ENCODE data around the gene HGS.
A peak's percentile ranks its signal among the peaks of the same experiment; 100 is the strongest.
"Not testable (repeated sequence)": the region's sequence is repeated elsewhere in the genome, so short reads cannot be mapped to it uniquely, and the experiment has no call there.

The HGS gene

DNA sequence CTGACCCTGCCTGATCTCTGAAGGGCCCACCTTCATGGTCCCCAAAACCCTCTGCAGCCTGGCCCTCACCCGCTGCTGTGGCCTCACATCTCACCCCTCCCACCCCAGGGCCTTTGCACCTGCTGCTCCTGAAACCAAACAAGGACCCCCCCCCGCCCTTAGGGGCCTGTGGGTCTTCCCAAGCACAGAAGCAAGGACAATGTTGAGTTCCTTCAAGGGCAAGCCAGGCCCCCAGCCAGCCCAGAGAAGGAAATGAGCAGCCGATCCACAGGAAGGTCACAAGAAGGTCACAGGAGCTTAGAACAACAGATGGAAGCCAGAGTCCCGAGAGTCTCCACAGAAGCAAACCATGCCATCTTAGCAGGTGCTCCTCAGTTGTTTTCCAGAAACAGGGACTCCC is 27.0 kb upstream of the HGS start:
- DNase-seq = no peak

DNA sequence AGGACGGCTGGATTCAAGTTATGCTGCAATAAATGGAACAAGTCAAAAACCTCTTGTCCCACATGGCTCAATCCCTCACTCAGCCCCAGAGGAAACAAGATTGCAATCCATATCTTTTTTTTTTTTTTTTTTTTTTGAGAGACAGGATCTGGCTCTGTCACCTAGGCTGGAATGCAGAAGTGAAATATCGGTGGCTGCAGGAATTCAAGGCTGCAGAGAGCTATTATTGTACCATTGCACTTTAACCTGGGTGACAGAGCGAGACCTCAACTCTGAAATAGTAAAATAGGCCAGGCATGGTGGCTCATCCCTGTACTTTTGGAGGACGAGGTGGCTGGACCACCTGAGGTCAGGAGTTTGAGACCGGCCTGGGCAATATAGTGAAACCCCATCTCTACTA is 24.8 kb upstream of the HGS start:
- DNase-seq = no peak

DNA sequence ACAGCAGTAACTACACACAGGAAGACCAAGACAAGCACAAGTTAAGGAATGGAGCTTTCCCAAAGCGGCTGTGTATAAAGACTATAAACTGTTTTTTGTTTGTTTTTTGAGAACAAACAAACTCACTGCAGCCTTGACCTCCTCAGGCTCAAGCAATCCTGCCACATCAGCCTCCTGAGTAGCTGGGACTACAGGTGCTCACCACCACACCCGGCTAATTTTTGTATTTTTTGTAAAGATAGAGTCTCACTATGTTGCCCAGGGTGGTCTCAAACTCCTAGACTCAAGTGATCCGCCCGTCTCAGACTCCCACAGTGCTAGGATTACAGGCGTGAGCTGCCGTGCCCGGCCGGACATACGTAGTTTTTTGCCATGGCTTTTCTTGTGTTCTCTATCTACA is 23.4 kb upstream of the HGS start:
- DNase-seq = no peak

DNA sequence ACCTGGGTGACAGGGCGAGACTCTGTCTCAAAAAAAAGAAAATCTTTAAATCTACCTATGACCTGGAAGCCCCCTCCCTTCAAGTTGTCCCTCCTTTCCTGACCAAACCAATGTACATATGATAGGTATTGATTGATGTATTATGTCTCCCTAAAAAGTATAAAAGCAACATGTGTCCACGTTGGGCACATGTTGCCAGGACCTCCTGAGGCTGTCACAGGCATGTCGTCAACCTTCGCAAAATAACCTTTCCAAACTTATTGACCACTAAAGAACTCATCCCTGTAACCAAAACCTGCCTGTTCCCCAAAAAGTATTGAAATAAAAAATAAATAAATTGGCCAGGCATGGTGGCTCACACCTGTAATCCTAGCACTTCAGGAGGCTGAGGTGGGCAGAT is 21.8 kb upstream of the HGS start:
- DNase-seq = no peak

DNA sequence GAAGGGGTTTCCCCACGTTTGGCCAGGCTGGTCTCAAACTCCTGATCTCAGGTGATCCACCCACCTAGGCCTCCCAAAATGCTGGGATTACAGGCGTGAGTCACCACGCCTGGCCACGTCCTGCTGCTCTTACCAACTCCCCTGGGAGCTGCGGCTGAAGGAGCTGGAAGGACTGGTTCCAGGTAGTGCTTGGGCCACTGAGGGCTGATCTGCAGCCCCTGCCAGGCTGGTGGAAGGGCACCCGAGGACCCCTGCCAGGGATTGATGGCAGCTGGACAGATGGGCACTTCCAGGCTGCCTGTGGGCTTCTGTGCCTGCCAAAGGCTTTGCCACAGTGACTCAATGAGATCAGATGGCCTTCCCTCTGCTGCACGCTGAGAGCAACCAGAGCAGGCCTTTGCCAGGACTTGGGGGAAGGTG is 19.8 kb upstream of the HGS start:
- no peak for DNase-seq

DNA sequence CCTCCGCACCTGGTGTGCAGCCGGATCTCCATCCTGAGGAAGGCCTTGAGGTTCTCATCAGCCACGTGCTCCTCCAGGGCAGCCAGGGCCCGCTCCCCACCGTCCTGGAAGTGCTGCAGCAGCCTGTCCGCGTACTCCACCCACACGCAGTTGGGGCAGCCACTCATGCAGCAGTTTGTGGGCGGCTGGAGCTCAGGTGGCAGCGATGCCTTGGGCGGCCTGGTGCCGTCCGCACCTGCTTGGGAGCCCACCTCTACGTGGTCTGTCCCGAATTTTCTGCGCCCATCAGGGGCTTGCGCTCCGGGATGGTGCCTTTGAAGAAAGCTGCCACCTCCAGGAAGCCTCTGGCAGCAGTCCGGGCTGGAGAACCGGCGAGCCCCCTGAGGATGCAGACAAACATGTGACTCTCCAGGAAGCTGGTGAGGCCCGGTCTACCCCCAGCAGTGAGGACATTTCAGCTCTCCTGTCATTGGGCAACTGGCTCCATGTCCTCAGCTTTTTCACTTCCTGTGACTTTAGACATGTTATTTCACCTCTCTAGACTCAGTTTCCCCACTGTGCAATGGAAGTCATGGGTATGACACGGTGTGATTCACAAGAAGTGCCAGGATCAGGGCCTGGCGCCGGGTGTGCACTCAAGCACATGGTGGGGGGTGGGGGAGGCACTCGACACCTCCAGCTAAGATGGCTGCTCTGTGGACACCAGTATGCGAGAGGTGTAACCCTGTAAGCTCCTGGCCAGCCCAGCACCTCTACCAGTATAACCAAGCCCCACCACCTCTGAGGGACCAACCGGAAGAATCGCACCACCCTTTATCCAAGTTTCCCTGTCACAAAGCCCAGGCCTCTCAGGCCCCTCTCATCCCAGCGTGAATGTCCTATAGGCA is 18.4 kb upstream of the HGS start:
- DNase-seq = peak; percentile 55

DNA sequence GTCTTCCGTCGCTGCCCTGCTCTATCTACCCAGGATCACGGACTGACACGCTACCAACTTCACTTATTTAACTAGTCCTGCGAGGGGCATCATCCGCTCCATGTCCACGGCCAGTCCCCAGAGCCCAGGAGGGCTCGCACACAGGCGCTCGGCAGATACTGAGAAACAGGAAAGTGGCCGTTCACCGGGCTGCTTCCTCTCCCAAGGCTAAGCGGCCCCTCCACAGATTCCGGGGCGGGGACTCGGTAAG is 17.8 kb upstream of the HGS start:
- DNase-seq = no peak

DNA sequence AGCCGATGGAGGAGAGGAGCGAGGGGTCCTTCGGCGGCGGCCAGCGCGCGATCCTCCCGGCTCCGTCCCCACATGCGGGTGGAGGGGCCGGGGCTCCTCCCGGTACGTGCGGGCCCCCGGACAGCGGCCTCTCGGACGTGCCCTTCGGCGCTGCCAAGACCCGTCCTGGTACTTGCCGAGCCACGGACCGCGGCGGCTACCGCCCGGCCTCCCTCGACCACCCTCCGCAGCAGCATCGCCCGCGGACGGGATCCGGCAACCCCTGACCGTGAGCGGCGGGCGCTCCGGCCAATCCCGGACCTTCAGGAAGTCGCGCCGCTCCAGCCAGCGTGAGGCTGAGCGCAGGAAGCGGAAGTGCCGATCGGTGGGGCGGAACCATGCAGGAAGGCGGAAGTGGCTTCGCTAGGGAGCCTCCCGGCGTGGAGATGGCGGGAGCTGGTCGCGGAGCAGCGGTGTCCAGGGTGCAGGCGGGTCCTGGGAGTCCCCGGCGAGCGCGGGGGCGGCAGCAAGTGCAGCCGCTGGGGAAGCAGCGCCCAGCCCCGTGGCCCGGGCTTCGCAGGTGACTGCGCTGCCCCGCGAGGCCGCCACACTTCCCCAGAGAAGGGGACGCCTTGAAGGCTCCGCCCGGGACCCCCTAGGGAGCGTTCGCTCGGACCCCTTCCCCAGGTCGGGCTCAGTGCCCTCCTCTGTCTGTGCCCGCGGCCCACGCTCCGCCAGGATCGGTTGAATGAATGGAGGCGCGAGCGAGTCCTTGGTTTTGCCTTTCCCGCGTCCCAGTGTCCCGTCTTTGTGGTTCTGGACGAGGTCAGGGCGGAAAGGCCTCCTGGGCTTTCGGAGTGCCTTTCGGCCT is 17.2 kb upstream of the HGS start, which contains the start of the genes CCDC137 and OXLD1:
Gene CCDC137 (plus strand): TSS at position 396 of the 850 bp plus-strand sequence. CDS start 30 bp downstream, at position 426.
Gene OXLD1 (minus strand): TSS at position 264 of the 850 bp plus-strand sequence. CDS start 28 bp downstream, at position 236.
- DNase-seq = peak; percentile 95

DNA sequence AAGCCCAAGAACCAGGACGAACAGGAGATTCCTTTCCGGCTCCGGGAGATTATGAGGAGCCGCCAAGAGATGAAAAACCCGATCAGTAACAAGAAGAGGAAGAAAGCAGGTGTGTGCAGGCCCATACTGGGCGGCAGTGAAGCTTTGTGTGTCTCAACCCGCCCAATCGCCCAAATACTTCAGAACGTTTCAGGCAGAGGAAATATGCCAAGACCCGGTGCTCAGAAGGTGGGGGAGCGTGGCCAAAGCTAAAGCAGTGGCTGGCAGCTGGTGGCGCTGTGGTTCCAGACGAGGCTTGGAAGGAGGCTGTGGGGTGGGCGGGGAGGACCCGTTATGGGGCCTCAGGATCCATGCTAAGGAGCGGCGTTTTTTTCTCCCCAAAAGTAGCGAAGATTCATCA is 16.1 kb upstream of the HGS start:
- no peak for DNase-seq

DNA sequence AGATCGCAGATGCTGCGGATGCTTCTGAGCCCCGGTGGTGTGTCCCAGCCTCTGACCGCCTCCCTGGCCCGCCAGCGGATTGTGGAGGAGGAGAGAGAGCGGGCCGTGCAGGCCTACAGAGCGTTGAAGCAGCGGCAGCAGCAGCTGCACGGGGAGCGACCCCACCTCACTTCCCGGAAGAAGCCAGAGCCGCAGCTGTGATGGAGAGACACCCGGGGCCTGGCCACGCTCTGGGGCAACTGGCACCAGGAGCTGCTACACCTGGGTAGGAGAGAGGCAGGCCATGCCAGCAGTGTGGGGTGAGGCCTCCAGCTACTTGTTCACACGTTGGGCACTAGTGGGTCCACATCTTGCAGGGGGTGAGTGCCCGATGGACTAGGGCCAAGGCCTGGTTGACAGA is 11.3 kb upstream of the HGS start:
- DNase-seq = no peak

DNA sequence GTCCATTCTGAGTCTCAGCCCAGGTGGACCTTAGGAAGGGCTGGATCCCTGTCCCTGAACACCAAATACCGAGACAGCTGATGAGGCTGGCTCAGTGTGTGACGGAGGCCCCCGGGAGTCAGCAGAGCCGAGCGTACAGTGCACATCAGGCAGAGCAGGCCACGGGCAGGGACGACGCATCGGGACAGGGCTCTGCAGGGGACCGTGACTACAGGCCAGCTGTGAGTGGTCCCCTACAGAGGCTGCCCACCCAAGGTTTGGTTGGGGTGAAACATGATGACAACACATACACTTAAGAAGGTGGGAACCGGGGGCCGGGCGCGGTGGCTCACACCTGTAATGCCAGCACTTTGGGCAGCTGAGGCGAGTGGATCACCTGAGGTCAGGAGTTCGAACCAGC is 10.9 kb upstream of the HGS start:
- no peak for DNase-seq

DNA sequence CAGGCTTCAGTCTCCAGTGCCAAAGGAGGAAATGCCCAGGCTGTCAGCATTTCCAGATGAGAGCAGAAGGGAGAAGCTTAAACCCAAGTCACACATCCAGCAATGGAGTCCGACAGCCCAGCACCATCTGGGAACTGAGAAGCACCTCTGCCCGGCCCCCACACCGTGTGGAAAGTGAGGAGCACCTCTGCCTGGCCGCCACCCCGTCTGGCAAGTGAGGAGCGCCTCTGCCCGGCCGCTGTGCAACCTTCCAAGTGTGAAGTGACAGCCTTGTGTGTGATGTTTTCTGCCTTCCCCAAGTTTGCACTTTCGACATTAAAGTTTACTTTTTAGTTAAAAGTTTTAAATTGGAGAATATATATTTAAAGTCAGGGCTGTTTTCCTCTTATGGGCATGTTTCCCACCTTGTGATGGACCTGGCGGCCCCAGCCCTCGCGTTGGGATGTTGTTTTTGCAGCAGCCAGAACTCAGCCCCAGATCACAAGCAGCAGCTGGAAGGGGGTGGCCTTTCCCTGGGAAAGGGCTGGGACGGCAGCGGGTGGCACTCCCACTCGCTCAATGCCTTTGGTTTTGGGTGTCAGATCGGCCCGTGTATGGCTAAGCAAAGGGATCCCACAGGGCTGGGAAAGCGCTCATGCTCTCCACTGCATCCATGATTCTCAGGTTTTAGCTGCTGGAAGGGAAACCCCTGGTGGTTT is 10.1 kb upstream of the HGS start:
- no peak for DNase-seq

DNA sequence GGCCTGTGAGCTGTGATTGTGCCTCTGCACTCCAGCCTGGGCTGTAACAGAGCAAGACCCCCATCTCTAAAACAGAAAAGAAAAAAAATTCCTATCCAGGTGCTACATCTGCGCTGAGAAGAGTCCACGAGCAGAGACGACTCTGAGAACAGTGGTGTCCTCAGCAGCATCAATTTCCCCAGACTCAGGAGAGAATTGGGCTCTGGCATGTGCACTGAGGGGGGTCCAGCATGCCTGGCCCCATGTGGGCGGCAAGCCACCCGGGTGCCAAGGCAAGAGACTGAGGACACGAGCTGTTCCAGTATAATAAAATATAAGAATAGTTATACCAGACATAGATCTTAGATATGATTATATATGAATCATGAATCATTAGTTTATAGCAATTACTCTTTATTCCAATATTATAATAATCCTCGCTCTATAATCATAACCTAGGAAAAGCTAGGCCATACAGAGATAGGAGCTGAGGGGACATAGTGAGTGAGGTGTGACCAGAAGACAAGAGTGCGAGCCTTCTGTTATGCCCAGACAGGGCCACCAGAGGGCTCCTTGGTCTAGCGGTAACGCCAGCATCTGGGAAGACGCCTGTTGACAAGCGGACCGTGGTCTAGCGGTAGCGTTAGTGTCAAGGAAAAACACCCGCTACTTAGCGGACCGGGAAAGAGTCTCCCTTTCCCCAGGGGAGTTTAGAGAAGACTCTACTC is 8.1 kb upstream of the HGS start:
- DNase-seq = not testable (repeated sequence)

DNA sequence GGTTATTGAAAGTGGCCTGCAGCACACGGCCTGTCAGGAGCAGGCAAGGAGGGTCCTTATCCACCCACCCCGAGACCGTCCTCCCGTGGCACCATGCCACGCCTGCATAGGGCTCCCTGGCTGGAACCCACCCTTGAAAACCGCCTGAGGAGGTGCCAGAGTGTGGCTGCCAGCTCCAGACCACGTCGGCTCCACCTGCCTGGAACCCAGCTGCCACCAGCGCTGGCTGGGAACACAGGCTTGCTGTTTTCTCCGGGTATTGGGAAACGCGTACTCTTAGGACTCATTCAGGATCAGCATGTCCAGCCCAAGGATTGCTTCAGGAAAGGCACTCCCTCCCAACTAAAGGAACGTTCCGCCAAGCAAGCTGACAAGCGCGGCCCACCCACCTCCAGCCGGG is 6.9 kb upstream of the HGS start:
- no peak for DNase-seq

DNA sequence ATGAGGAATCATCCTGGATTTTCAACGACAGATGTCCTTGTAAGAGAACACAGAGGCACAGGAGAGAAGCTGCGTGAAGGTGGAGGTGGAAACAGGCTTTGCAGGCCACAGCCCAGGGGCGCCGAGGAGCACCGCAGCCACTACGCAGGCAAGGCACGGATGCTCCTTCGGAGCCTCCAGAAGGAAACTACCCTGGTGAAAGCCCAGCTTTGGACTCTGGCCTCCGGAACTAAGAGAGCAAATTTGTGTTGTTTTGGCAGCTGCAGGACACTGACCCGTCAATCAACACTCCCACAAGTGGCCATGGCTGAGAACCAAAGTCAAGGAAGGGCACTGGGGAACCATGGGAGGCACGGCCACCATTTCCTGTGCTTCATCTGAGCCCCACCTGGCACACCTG is 3.7 kb upstream of the HGS start:
- DNase-seq = no peak

DNA sequence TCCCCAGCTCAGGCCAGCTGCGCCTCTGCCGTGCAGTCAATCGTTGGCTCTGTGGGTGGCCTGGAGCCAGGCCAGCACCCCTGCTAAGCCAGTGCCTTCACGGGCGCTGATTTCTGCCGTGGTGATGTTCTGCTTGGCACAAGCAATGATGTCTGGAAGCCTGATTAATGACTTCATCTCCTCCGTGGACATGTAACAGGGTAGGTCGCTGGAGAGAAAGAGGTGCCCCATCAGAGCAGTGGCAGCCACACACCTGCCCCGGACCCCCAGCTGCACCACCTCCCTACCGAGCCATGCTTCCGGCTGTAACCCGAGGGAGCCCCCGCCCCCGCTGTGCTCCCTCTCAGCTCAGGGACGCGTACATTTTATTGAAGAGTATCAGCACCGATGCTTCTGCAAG is 2.1 kb upstream of the HGS start:
- DNase-seq = no peak

DNA sequence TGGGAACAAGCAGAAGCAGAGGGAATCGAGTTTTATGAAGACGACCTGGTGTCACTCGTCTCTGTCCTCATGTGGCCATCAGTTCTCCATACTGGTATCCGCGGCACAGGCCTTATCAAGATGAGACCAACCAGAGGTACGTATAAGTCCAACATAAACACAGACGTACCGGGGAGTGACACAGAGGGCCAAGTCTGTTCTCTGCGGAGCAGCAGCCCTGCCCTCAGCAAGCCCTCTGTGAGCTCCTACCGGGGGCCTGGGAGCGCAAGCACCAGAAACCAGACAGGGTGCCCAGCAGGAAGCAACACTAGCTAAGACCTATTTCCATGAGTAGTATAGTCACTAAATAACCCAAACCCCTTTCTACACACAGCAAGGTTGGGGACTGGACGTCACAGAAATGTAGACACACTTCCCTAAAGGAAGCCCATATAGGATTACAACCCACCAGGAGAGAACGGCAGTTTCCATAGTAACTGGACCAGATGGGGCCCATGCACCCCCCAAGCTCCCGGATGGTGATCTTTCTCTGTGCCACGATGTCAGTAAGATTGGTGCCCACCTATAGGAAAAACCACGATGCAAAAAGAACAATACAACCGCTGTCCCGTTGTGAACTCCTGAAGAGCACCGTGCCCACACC is 1.1 kb upstream of the HGS start:
- no peak for DNase-seq

DNA sequence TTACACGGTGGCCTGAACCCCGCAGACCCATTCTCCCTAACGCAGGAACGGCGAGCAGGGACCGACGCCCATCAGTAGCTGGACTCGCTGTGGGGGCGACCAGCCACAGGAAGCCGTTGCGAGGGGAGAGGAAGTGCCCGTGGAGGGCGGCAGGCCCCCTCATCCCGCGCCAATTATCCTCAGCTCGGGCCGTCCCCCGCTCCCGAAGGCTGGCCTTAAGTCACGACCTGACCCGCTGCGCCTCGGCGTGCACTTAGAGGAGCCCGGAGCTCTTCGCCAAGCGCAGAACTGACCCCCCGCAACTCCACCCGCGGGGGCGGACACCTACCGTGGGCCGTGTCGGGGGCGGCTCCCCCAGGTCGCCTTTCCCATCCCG is 615 bp upstream of the HGS start:
- DNase-seq = no peak

DNA sequence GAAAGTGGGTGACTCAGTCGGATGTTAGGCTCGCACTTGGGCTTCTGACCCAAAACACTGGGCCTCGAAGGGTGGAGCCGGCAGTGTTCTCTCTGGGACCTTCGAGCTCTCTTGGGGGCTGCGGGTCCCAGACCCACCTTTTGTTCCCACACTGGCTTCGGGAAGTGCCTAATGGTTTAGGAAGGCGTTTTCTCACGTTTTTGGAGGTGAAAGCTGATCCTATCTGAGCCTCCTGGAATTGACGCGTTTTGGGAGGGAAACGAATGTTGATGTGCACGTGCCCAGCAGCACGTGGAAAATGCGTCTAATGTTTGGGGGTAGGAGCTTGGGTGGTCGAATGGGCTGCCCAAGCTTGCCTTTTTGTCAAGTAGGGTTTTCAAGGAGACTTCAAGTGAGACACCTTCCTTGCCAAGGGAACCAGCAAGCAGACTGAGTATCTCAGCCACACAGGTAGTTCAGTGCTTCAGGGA is 666 bp downstream of the HGS start:
- no peak for DNase-seq

DNA sequence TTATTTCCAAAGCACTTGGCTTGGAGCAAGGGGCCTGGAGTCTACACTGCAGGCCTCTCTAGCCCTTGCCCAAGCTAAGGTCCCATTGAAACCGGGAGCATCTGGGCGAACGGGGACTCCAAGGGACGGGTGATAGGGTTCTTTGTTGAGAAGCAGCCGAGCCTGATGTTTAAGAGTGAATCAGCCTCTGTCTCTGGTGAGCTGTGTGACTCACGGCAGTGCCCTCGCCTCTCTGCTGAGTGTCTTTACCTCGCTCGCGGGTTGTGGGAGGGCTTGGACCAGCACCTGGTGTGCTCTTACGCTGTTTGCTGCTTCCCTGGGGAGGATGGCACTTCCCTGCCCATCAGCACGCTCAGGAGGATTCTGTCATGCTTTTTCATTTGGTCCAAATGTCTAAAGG is 1.3 kb downstream of the HGS start:
- DNase-seq = no peak

DNA sequence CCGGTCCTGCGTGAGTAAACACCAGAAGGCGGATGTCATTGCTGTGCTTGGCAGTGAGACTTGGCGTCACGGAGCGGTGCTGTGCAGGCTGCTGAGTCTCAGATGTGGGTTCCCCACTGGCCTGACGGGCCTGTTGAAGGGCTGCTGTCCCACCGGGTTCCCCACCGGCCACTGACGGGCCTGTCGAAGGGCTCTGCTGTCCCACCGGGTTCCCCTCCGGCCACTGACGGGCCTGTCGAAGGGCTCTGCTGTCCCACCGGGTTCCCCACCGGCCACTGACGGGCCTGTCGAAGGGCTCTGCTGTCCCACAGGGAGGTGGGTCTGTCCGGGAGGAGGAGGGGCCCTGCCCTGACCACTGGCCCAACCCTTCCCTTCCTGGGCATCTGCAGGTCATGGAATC is 2.8 kb downstream of the HGS start:
- DNase-seq = no peak

DNA sequence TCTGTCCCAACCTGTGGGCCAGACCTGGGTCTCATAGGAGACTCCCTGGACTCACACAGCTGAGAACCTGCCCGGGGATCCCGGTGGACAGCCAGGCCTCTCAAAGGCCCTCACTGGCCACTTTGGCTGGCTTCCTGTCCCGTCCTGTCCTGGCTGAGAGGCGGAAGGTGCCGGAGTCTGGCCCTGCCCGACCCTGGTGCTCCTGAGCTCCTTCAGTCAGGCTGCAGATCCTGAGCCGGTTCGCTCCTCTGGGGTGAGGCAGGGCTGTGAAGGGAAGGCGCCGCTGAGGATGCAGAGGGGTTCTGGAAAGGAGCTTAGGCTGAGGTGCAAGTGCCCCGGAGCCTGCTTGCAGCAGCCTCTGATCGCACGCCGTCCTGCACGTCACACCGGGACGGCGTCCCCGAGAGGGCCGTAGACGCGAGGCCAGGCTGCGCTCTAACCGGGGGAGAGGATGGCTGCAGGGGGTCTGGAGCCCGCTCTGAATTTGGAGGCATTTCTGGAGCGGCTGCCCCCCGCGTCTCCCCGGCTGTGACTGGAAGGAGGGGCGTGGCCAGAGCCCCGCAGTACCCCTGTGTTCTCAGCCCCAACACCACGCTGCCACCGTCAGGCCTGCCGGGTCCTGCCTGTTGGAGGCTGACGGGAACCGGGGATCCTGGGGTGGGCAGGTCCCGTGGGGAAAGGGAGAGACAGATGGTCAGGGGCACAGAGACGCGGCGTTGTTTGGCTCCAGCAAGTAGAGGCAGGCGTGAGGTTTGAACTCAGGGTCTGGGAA is 4.1 kb downstream of the HGS start:
- DNase-seq = no peak
